Neuronal stem cell (in vitro differentiated cells): ENCODE data around the gene ZNF423.

Experiments
- DNase-seq: peaks from one replicate; pipeline ENCODE4 v3.0.0-alpha.2; 2013; ENCODE audit warnings: low spot score
- H2AFZ ChIP-seq: one replicate; pipeline ENCODE4 v1.6.1; 2013; ENCODE audit warnings: mild to moderate bottlenecking, low read length, inconsistent platforms
- H2AK5ac ChIP-seq: 2 replicates; pipeline ENCODE4 v1.6.1; 2013; ENCODE audit warnings: low read depth, mild to moderate bottlenecking, inconsistent platforms, low read length, moderate library complexity, mixed read lengths
- H2BK120ac ChIP-seq: 2 replicates; pipeline ENCODE4 v1.6.1; 2013; ENCODE audit warnings: low read depth, mild to moderate bottlenecking, inconsistent platforms, low read length, moderate library complexity, mixed read lengths
- H2BK12ac ChIP-seq: one replicate; pipeline ENCODE4 v1.6.1; 2013; ENCODE audit warnings: low read length, inconsistent platforms
- H2BK15ac ChIP-seq: 2 replicates; pipeline ENCODE4 v1.6.1; 2013; ENCODE audit warnings: mild to moderate bottlenecking, low read length, inconsistent platforms, mixed read lengths
- H2BK5ac ChIP-seq: one replicate; pipeline ENCODE4 v1.6.1; 2013; ENCODE audit warnings: inconsistent platforms, mild to moderate bottlenecking, low read length, moderate library complexity
- H3K14ac ChIP-seq: one replicate; pipeline ENCODE4 v1.6.1; 2013; ENCODE audit warnings: low read length, inconsistent platforms
- H3K18ac ChIP-seq: 2 replicates; pipeline ENCODE4 v1.6.1; 2013; ENCODE audit warnings: low read length, inconsistent platforms
- H3K23ac ChIP-seq: 2 replicates; pipeline ENCODE4 v1.6.1; 2013; ENCODE audit warnings: low read depth, mild to moderate bottlenecking, mixed read lengths, low read length, inconsistent platforms; ENCODE audit not compliant: poor library complexity
- H3K27ac ChIP-seq: replicated peaks from 3 replicates; pipeline ENCODE4 v1.5.1; 2013; ENCODE audit warnings: low read length, inconsistent platforms
- H3K27me3 ChIP-seq, 3 experiments: 2 replicates each; pipeline ENCODE4 v1.6.1; 2013; ENCODE audit warnings: low read length in 3 of 3, mild to moderate bottlenecking in 2 of 3, inconsistent platforms in 1 of 3, low read depth in 1 of 3, mixed read lengths in 1 of 3, moderate library complexity in 1 of 3; ENCODE audit not compliant: control insufficient read depth in 3 of 3, insufficient read depth in 3 of 3
- H3K36me3 ChIP-seq, 2 donors: replicated peaks in 1 of 2; 2 replicates each; pipeline ENCODE4 v1.6.1; 2013; ENCODE audit warnings: low read length in 2 of 2; ENCODE audit not compliant: control insufficient read depth in 2 of 2, insufficient read depth in 2 of 2
- H3K4ac ChIP-seq: 2 replicates; pipeline ENCODE4 v1.6.1; 2013; ENCODE audit warnings: inconsistent platforms, mild to moderate bottlenecking, low read length, moderate library complexity
- H3K4me1 ChIP-seq, 2 donors: 1 replicate in 1 of 2; 2 replicates in 1 of 2; pipeline ENCODE4 v1.6.1; 2013; ENCODE audit warnings: low read length in 2 of 2, low read depth in 1 of 2; ENCODE audit not compliant: control insufficient read depth in 2 of 2, insufficient read depth in 1 of 2
- H3K4me2 ChIP-seq: one replicate; pipeline ENCODE4 v1.6.1; 2013; ENCODE audit warnings: mild to moderate bottlenecking, low read length, inconsistent platforms; ENCODE audit not compliant: insufficient read depth, poor library complexity, severe bottlenecking
- H3K4me3 ChIP-seq, 2 donors: 2 replicates each; pipeline ENCODE4 v1.5.1; 2013; ENCODE audit warnings: low read length in 2 of 2, mild to moderate bottlenecking in 2 of 2, inconsistent platforms in 1 of 2, moderate library complexity in 1 of 2
- H3K79me1 ChIP-seq: one replicate; pipeline ENCODE4 v1.6.1; 2013; ENCODE audit warnings: low read depth, mild to moderate bottlenecking, inconsistent platforms, low read length, moderate library complexity
- H3K9ac ChIP-seq: one replicate; pipeline ENCODE4 v1.6.1; 2013; ENCODE audit warnings: mild to moderate bottlenecking, low read depth, low read length, inconsistent platforms; ENCODE audit not compliant: poor library complexity
- H3K9me3 ChIP-seq, 2 donors: replicated peaks in 1 of 2; 2 replicates each; pipeline versions ENCODE3 to v1.6.1; 2013; ENCODE audit warnings: low read length in 2 of 2, mild to moderate bottlenecking in 2 of 2, inconsistent platforms in 1 of 2, low read depth in 1 of 2, mixed read lengths in 1 of 2, moderate library complexity in 1 of 2; ENCODE audit not compliant: control insufficient read depth in 2 of 2, insufficient read depth in 1 of 2
- H4K8ac ChIP-seq: one replicate; pipeline ENCODE4 v1.6.1; 2013; ENCODE audit warnings: low read depth, mild to moderate bottlenecking, inconsistent platforms, low read length, moderate library complexity
- H4K91ac ChIP-seq: one replicate; pipeline ENCODE4 v1.6.1; 2013; ENCODE audit warnings: low read length, low read depth, mild to moderate bottlenecking, inconsistent platforms; ENCODE audit not compliant: poor library complexity
- WGBS, 2 donors: extraction: QIAGEN DNeasy Blood & Tissue Kit; methylation state at CpG; one replicate each; pipeline ENCODE4 v1.1.7; 2013; ENCODE audit warnings: missing lambda C conversion rate in 2 of 2, mixed read lengths in 1 of 2; ENCODE audit not compliant: insufficient read length in 2 of 2, insufficient replicate concordance in 1 of 2; ENCODE audit errors: extremely low coverage in 2 of 2; 5-methylcytosine and 5-hydroxymethylcytosine counted together

The ZNF423 gene

DNA sequence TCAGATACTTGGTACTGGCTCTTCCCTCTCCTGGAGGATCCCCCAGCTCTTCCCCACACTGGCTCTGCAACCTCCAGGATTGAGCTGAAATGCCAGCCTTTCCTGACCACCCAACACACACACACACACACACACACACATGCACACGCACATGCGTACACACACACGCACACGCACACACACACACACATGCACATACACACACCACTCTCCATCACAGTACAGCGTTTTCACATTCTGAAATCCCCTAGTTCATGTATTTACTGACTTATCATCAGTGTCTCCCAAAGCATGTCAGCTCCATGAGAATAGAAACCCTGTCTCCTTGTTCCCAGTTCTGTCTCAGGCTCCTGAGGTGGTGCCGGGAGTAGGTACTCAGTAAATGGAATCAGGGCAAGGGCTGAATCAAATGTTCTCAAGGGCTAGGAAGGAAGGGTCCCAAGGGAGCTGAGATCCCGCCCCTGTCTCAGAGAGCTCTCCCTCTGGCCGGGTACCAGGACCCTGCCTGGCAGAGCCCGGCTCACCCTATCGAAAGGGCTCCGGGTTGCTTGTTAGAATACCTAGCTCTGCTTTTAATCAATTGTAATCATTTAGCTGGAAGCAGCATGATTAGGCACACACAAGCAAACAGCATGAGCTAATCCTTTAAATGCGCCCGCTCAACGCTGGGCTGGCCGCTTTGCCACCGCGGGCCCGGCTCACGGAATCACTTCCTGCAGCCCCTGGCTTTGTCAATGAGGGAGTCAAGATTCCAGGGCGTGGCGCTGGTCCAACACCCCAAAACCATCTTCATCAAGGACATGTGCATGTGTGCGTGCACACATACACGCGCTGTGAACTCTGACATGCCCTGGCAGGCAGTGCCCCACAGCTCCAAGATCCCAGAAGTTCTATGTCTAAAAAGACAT is 341.6 kb downstream of the ZNF423 start:
- no peak overlapping the region for H2BK120ac ChIP-seq
- H3K4me2 ChIP-seq: no peak overlapping the region
- no peaks in the 10 kb centered on the region for H3K79me1 ChIP-seq
- H2AFZ ChIP-seq: no peak overlapping the region
- H3K9ac ChIP-seq: peak overlapping the region; percentile 66
- no peak overlapping the region for H3K14ac ChIP-seq
- peaks cover 3 to 55% of the 10 kb centered on the region in 2 donors for H3K36me3 ChIP-seq
- H2AK5ac ChIP-seq: no peak overlapping the region
- H3K18ac ChIP-seq: peak overlapping the region; percentile 59
- H3K4me1 ChIP-seq: no peaks in the 10 kb centered on the region
- H3K9me3 ChIP-seq: no peaks in the 10 kb centered on the region
- H2BK5ac ChIP-seq: no peak overlapping the region
- H4K8ac ChIP-seq: no peak overlapping the region
- H2BK15ac ChIP-seq: no peak overlapping the region
- H4K91ac ChIP-seq: no peak overlapping the region
- no peak overlapping the region for H3K4ac ChIP-seq
- no peak for DNase-seq
- no peak overlapping the region for H3K23ac ChIP-seq
- no peaks in the 10 kb centered on the region for H3K27me3 ChIP-seq
- H2BK12ac ChIP-seq: no peak overlapping the region
- WGBS, 2 donors: no CpG with 5 or more reads among the region's 24 CpGs
- no peak overlapping the region for H3K27ac ChIP-seq
- H3K4me3 ChIP-seq: no peak overlapping the region

GRCh38 chr16:49513040-49513439 is 342.9 kb downstream of the ZNF423 start:
- no peak overlapping the region for H3K9ac ChIP-seq
- no peak overlapping the region for H3K14ac ChIP-seq
- no peak overlapping the region for H4K8ac ChIP-seq
- no peak overlapping the region for H2BK120ac ChIP-seq
- DNase-seq: no peak
- H3K9me3 ChIP-seq: no peaks in the 10 kb centered on the region
- H3K4me3 ChIP-seq: no peak overlapping the region
- H2BK5ac ChIP-seq: no peak overlapping the region
- no peak overlapping the region for H2AK5ac ChIP-seq
- H2BK15ac ChIP-seq: no peak overlapping the region
- H3K36me3 ChIP-seq: peaks cover 3 to 51% of the 10 kb centered on the region in 2 donors
- no peak overlapping the region for H3K4me2 ChIP-seq
- no peaks in the 10 kb centered on the region for H3K79me1 ChIP-seq
- no peak overlapping the region for H3K23ac ChIP-seq
- no peak overlapping the region for H3K18ac ChIP-seq
- H3K4me1 ChIP-seq: no peaks in the 10 kb centered on the region
- H2BK12ac ChIP-seq: no peak overlapping the region
- H3K27ac ChIP-seq: no peak overlapping the region
- H4K91ac ChIP-seq: no peak overlapping the region
- no peak overlapping the region for H2AFZ ChIP-seq
- H3K4ac ChIP-seq: no peak overlapping the region
- WGBS, 2 donors: no CpG with 5 or more reads among the region's 7 CpGs
- no peaks in the 10 kb centered on the region for H3K27me3 ChIP-seq

DNA sequence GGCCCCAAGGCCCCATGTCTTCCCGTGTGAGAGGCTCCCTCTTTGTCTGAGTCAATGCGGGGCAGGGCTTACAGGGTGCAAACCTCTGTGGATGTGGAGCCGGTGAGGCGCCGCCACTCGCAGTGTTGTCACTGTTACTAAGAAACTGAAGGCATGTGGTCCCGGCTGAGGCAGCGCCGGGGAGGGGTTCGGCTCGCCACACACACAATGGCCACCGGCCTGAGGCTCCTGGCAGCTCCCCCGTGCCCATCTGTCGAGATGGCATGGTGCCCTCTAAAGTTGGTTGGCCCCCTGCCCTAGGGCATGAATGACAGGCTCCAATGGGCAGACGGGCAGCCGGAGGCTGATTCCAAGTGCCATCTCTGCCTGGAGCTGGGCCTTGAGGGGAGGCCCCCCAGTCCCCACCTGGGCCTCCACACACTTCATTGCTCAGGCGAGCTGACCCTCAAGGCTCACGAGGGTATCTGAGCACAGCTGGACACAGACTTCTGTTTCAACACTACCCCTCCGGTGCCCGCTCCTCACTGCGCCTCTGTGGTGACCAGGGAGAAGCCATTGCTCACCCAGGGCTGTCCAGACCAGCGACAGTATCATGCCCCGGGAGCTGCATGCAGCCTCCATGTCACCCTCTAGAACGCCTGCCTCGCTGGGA is 345.1 kb downstream of the ZNF423 start:
- DNase-seq: no peak
- Histone ChIP-seq H2AK5ac (no peak overlapping the region), H3K79me1 (no peaks in the 10 kb centered on the region), H2BK5ac (peak overlapping the region; percentile 40), H3K18ac (peak overlapping the region; percentile 56), H2BK15ac (no peak overlapping the region), H3K4ac (no peak overlapping the region), H3K27me3 (no peaks in the 10 kb centered on the region), H3K9ac (peak overlapping the region; percentile 73), H3K4me3 (no peak overlapping the region), H3K4me1 (no peaks in the 10 kb centered on the region), H3K9me3 (no peaks in the 10 kb centered on the region), H2BK120ac (no peak overlapping the region), H3K23ac (peak overlapping the region; percentile 34), H4K8ac (no peak overlapping the region), H3K27ac (no peak overlapping the region), H2BK12ac (no peak overlapping the region), H3K36me3 (peaks cover 3 to 59% of the 10 kb centered on the region in 2 donors), H3K14ac (peak overlapping the region; percentile 77), H3K4me2 (no peak overlapping the region), H2AFZ (no peak overlapping the region), H4K91ac (no peak overlapping the region)
- no CpG with 5 or more reads among the region's 25 CpGs for WGBS, 2 donors

- Histone ChIP-seq H2AFZ (no peak overlapping the region), H3K4me1 (no peaks in the 10 kb centered on the region), H3K18ac (peak overlapping the region; percentile 40), H2BK120ac (no peak overlapping the region), H3K4me3 (no peak overlapping the region), H3K27me3 (no peaks in the 10 kb centered on the region), H2BK15ac (no peak overlapping the region), H3K79me1 (no peaks in the 10 kb centered on the region), H3K23ac (peak overlapping the region; percentile 77), H3K4ac (no peak overlapping the region), H4K8ac (no peak overlapping the region), H3K36me3 (peaks cover 3 to 55% of the 10 kb centered on the region in 2 donors), H2AK5ac (no peak overlapping the region), H2BK5ac (peak overlapping the region; percentile 40), H3K14ac (peak overlapping the region; percentile 77), H3K9ac (peak overlapping the region; percentile 73), H3K4me2 (no peak overlapping the region), H3K9me3 (no peaks in the 10 kb centered on the region), H3K27ac (no peak overlapping the region), H2BK12ac (no peak overlapping the region), H4K91ac (no peak overlapping the region)
- no CpG with 5 or more reads among the region's 8 CpGs for WGBS, 2 donors
- no peak for DNase-seq
Observed at GRCh38 chr16:49510141-49510540, 345.8 kb downstream of the ZNF423 start.
